Gastrocnemius medialis (tissue), 4 donors: ENCODE data around the gene HDGFL2. TPM values are rescaled to one million over a fixed set of nuclear protein-coding genes. Genes with fewer than 3 reads are reported as not detected.

Experiments used
- ATAC-seq, 2 donors: fragments of 150-250 bp; one replicate each; pipeline ENCODE4 v1.9.1; 2016
- DNase-seq, 2 donors: peaks; one replicate each; pipeline ENCODE4 v3.0.0-alpha.2; 2019
- H3K27ac ChIP-seq, 4 donors: fragments of 200-600 bp; sonication (generic); 1 replicate in 1 of 4; 2 replicates in 3 of 4; pipeline ENCODE4 v1.5.1; 2016 to 2018; ENCODE audit warnings: mild to moderate bottlenecking in 2 of 4, moderate library complexity in 1 of 4
- H3K27me3 ChIP-seq, 3 donors: fragments of 200-600 bp; sonication (generic) in 2 of 3; 1 replicate in 1 of 3; 2 replicates in 2 of 3; pipeline versions ENCODE4 v1.5.1 to v1.6.0; 2016 to 2019; ENCODE audit warnings: mild to moderate bottlenecking in 1 of 3, moderate library complexity in 1 of 3
- H3K36me3 ChIP-seq, 2 donors: fragments of 200-600 bp; sonication (generic) in 1 of 2; one replicate each; pipeline ENCODE4 v1.5.1; 2017 to 2018
- H3K4me1 ChIP-seq, 2 donors: fragments of 200-600 bp; sonication (generic) in 1 of 2; one replicate each; pipeline ENCODE4 v1.5.1; 2016 to 2017; ENCODE audit warnings: mild to moderate bottlenecking in 2 of 2
- H3K4me3 ChIP-seq, 4 donors: fragments of 200-600 bp; sonication (generic) in 3 of 4; 1 replicate in 1 of 4; 2 replicates in 3 of 4; pipeline ENCODE4 v1.5.1; 2016 to 2019; ENCODE audit warnings: mild to moderate bottlenecking in 2 of 4
- H3K9me3 ChIP-seq, 3 donors: fragments of 200-600 bp; sonication (generic) in 2 of 3; 1 replicate in 1 of 3; 2 replicates in 2 of 3; pipeline ENCODE4 v1.5.1; 2016 to 2019
- CTCF ChIP-seq, 5 experiments: fragments of 450-650 bp in 3 of 5; fragments of 200-600 bp in 2 of 5; sonication (generic) in 2 of 5; IDR thresholded peaks in 4 of 5; conservative IDR thresholded peaks in 1 of 5; 1 replicate in 4 of 5; 2 replicates in 1 of 5; pipeline ENCODE4 v1.5.1; 2016 to 2019; ENCODE audit warnings: antibody characterized with exemption in 5 of 5, mild to moderate bottlenecking in 3 of 5, moderate library complexity in 3 of 5
- POLR2A ChIP-seq, 2 donors: fragments of 450-650 bp; IDR thresholded peaks; one replicate each; pipeline ENCODE4 v1.6.1; 2017; ENCODE audit warnings: antibody characterized with exemption in 2 of 2, mild to moderate bottlenecking in 2 of 2, moderate library complexity in 2 of 2
- in situ Hi-C, 4 donors: fragments of 200-750 bp; cut with MboI; loops; one replicate each; pipeline versions ENCODE4 v1.15.0 to v1.8.0; 2017; ENCODE audit warnings: low sequenced_read_pairs in 4 of 4
- intact Hi-C: fragments of 100-400 bp; cut with DNase I; formaldehyde crosslinking; loops from one replicate; pipeline ENCODE4 v1.15.1; 2023; ENCODE audit warnings: low total_unique reads
- total RNA-seq, 4 donors: library from RNA; depleted of rRNA; stranded (reverse); fragments of >200 nt; gene quantifications; one replicate each; pipeline versions ENCODE4 v1.1.0 to v1.2.3, GENCODE V29; 2016

HDGFL2 gene
- total RNA-seq, 4 donors from 2014 or later, result 46.5 to 83.2 (median 56.1) TPM

DNA sequence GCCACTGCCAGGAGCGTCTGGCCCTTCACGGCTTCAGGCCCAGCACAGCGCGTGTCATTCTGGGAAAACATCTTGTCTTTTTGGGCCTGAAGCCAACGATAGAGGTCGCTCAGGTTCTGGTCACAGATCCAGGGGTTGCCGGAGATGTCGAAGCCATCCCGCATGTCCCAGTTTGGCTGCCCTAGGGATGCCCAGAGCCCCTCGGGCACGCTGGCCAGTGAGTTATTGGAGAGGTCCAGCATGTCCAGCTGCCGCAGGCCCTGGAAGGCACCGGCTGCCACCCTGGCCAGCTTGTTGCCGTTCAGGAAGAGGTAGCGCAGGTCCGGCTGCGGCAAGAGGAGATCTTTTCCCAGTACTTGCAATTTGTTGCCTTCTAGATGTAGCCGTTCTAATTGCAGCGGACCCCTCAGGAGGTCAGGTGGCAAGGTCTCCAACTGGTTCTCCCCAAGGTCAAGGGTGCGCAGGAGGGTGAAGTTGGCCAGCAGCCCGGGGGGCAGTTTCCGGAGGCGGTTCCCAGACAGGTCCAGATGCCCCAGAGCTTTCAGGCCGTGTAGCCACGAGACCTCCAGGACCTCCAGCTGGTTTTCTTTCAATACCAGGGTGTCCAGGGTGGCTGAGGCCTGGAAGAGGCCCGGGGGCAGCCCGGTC is 66.0 kb downstream of the HDGFL2 start:
- H3K9me3 ChIP-seq, result no peaks in the 10 kb centered on the region
- in situ Hi-C loops, result no loop called here
- peak; percentile 49 to 68 for DNase-seq
- H3K4me3 ChIP-seq, result no peak overlapping the region
- intact Hi-C loops, result loop anchor here (2.0 to 10.0 kb wide), 6 partner anchors 21 to 437 kb away; partner anchors contain the start of genes CHAF1A, FEM1A, SEMA6B and SH3GL1
- ATAC-seq, result peak; percentile 31 to 34
- TF ChIP-seq CTCF (IDR thresholded peaks at IDR 0.05 in 4 of 5, conservative IDR thresholded peaks at IDR 0.05 in 1 of 5), result no peak
- TF ChIP-seq POLR2A (IDR thresholded peaks at IDR 0.05), result no peak
- peak overlapping the region; percentile 89 to 98 (median 92) for H3K27ac ChIP-seq
- no peaks in the 10 kb centered on the region for H3K36me3 ChIP-seq
- peaks cover 26 to 38% of the 10 kb centered on the region in 2 donors for H3K4me1 ChIP-seq
- H3K27me3 ChIP-seq, result no peaks in the 10 kb centered on the region

DNA sequence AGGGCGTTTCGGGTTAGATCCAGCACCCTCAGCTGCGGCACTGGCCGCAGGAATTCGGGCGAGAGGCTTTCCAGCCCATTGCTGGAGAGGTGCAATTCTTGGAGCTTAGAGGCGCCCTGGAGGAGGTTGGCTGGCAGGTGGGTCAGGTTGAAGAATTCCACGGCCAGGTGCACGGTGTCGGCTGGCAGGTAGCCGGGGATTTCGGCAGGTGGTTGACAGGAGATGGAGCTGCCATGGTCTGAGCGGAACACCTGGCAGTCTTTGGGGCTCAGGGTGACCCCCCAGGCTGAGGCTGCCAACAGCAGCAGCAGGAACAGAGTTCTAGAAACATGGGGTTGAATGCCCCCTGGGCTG is 66.5 kb downstream of the HDGFL2 start:
- Histone ChIP-seq H3K27ac (peak overlapping the region; percentile 89 to 98 (median 92)), H3K27me3 (no peaks in the 10 kb centered on the region), H3K4me1 (peaks cover 26 to 38% of the 10 kb centered on the region in 2 donors), H3K9me3 (no peaks in the 10 kb centered on the region), H3K4me3 (no peak overlapping the region), H3K36me3 (no peaks in the 10 kb centered on the region)
- no peak for ATAC-seq
- in situ Hi-C loops, result no loop called here
- intact Hi-C loops, result loop anchor here (5.0 to 10.0 kb wide), 5 partner anchors 81 to 436 kb away; partner anchors contain the start of genes CHAF1A, FEM1A, SH3GL1 and UBXN6
- DNase-seq, result no peak
- TF ChIP-seq CTCF (IDR thresholded peaks at IDR 0.05 in 4 of 5, conservative IDR thresholded peaks at IDR 0.05 in 1 of 5) (no peak), POLR2A (IDR thresholded peaks at IDR 0.05) (no peak)

DNA sequence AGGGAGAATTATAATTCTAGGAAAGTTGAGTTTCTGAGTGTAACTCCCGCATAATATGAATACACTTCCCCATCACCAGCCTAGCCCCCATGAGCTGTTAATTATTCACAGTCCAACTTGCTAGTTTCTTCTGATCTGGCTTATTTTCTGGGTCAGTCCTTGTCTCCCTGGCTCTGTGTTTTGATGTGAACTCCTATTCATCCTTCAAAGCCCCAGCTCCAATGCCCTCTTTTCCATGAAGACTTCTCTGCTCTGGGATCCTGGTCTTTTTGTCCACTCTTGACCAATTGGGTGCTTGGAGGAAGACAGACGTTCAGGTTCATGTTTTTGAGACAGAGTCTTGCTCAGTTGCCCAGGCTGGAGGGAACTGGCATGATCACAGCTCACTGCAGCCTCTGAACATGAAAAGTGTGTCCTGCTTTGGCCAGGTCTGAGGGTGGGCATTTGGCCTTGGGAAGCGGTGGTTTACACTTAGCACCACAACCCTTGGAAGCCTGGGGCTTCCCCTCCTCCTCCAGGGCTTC is 67.1 kb downstream of the HDGFL2 start:
- Histone ChIP-seq H3K9me3 (no peaks in the 10 kb centered on the region), H3K27me3 (no peaks in the 10 kb centered on the region), H3K4me3 (no peak overlapping the region), H3K27ac (peak overlapping the region in 2 of 4 donors; percentile 5 to 21), H3K4me1 (peaks cover 26 to 38% of the 10 kb centered on the region in 2 donors), H3K36me3 (no peaks in the 10 kb centered on the region)
- intact Hi-C loops (loop anchor here (5.0 to 10.0 kb wide), 5 partner anchors 82 to 436 kb away; partner anchors contain the start of genes CHAF1A, FEM1A, SH3GL1 and UBXN6), in situ Hi-C loops (no loop called here)
- DNase-seq (no peak), ATAC-seq (no peak)
- no peak for TF ChIP-seq POLR2A (IDR thresholded peaks at IDR 0.05)
- no peak for TF ChIP-seq CTCF (IDR thresholded peaks at IDR 0.05 in 4 of 5, conservative IDR thresholded peaks at IDR 0.05 in 1 of 5)

DNA sequence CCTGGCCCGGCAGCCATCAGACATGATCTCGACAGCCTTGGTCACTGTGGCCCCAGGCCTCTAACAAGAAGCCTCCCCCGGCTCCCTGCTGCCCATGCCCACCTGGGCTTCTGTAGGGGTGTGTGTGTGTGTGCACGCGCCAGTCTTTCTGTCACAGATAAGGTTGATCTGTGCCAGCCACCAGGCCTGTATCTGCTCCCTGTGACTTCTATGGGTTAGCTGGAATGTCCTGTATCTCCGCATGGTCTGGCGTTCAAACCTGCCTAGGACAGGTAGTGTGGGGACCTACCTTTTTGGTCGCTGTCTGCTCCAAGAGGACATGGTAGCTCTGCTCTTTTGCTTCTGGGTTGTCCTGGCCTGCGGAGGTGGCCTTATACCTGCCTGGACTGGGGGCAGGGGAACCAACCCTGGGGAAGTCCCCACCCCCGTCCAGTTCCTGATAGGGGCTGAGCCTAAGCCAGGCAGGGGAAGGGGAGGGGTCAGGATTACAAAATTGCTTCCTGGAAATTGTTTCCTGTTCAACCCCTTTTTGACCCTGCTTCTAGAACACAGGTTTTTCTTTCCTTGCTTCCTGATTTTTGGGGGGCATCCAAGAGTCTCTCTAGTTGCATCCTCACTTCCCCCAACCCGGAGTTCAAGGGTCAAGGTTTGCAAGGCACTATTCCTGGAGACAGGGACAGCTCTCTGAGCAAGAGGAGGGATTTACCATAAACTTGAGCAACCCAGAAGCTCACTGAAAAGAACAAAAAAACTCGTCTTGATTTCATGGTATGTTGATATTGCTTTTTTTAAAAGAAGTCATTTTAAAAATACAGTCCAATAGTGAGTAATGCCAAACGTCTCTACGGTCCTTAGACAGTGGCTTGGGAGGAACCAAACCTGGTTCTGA is 67.8 kb downstream of the HDGFL2 start, which contains the start of gene LRG1:
Gene LRG1, minus strand, starts transcription at position 344 of the 889 bp plus-strand sequence. Its CDS starts 23 bp downstream, at position 321.
- no peaks in the 10 kb centered on the region for H3K36me3 ChIP-seq
- no peak within 1 kb of the TSS for H3K4me3 ChIP-seq
- H3K4me1 ChIP-seq, result peaks cover 26 to 31% of the 10 kb centered on the region in 2 donors
- in situ Hi-C loops (no loop called here), intact Hi-C loops (loop anchor here (5.0 to 10.0 kb wide), 5 partner anchors 83 to 435 kb away; partner anchors contain the start of genes CHAF1A, FEM1A, SH3GL1 and UBXN6)
- peak within 1 kb of the TSS in 3 of 4 donors; percentile 5 to 21 (median 11) for H3K27ac ChIP-seq
- H3K27me3 ChIP-seq, result no peaks in the 10 kb centered on the region
- H3K9me3 ChIP-seq, result no peaks in the 10 kb centered on the region
- ATAC-seq, result no peak
- DNase-seq, result no peak
- no peak for TF ChIP-seq POLR2A (IDR thresholded peaks at IDR 0.05)
